Bone marrow (tissue), 2 donors: ENCODE results near the gene PCDHGA5.
"Not testable (repeated sequence)": the region's sequence is repeated elsewhere in the genome, so short reads cannot be mapped to it uniquely, and the experiment has no call there.

Experiments used
- DNase-seq, 2 donors: peaks; one replicate each; lab custom pipeline; 2025; lab: John Stamatoyannopoulos, UW

PCDHGA5 gene

GRCh38 chr5:141387557-141388311, 23.8 kb downstream of the PCDHGA5 start, which contains the start of gene PCDHGB4:
Gene PCDHGB4, plus strand, starts transcription at chr5:141387698. Its CDS starts 187 bp downstream, at chr5:141387885.
- not testable (repeated sequence) for DNase-seq

- no peak for DNase-seq
Measured at GRCh38 chr5:141388661-141389060, 24.7 kb downstream of the PCDHGA5 start.

- no peak for DNase-seq
Measured at GRCh38 chr5:141389153-141390042, 25.4 kb downstream of the PCDHGA5 start.

GRCh38 chr5:141392429-141393198, 28.7 kb downstream of the PCDHGA5 start, which contains the start of gene PCDHGA8:
Gene PCDHGA8, plus strand, starts transcription at chr5:141392633. Its CDS starts 181 bp downstream, at chr5:141392814.
- DNase-seq: no peak

- DNase-seq: no peak
Measured at GRCh38 chr5:141393267-141393666, 29.3 kb downstream of the PCDHGA5 start.

- DNase-seq: not testable (repeated sequence)
Measured at GRCh38 chr5:141394401-141395187, 30.6 kb downstream of the PCDHGA5 start.

- DNase-seq: not testable (repeated sequence)
Measured at GRCh38 chr5:141397756-141398551, 34.0 kb downstream of the PCDHGA5 start, which contains the start of gene PCDHGB5. Gene PCDHGB5, plus strand, starts transcription at chr5:141397947. Its CDS starts 181 bp downstream, at chr5:141398128.

GRCh38 chr5:141398608-141399007, 34.6 kb downstream of the PCDHGA5 start:
- DNase-seq: no peak

GRCh38 chr5:141399555-141400258, 35.7 kb downstream of the PCDHGA5 start:
- no peak for DNase-seq

- no peak for DNase-seq
Measured at GRCh38 chr5:141402553-141403243, 38.7 kb downstream of the PCDHGA5 start, which contains the start of gene PCDHGA9. Gene PCDHGA9, plus strand, starts transcription at chr5:141402778. Its CDS starts 175 bp downstream, at chr5:141402953.

GRCh38 chr5:141403387-141403786, 39.4 kb downstream of the PCDHGA5 start:
- no peak for DNase-seq

GRCh38 chr5:141407790-141408505, 44.0 kb downstream of the PCDHGA5 start, which contains the start of gene PCDHGB6:
Gene PCDHGB6, plus strand, starts transcription at chr5:141408021. Its CDS starts 182 bp downstream, at chr5:141408203.
- DNase-seq: not testable (repeated sequence)

GRCh38 chr5:141409598-141410306, 45.8 kb downstream of the PCDHGA5 start:
- DNase-seq: no peak

- no peak for DNase-seq
Measured at GRCh38 chr5:141411575-141411974, 47.6 kb downstream of the PCDHGA5 start.

GRCh38 chr5:141412854-141413539, 49.0 kb downstream of the PCDHGA5 start, which contains the start of gene PCDHGA10:
Gene PCDHGA10, plus strand, starts transcription at chr5:141412987. Its CDS starts 189 bp downstream, at chr5:141413176.
- peak; percentile 48 to 49 for DNase-seq

GRCh38 chr5:141413540-141414069, 49.6 kb downstream of the PCDHGA5 start:
- DNase-seq: no peak
